Measurements from ENCODE around the gene CD300LD.

DNA sequence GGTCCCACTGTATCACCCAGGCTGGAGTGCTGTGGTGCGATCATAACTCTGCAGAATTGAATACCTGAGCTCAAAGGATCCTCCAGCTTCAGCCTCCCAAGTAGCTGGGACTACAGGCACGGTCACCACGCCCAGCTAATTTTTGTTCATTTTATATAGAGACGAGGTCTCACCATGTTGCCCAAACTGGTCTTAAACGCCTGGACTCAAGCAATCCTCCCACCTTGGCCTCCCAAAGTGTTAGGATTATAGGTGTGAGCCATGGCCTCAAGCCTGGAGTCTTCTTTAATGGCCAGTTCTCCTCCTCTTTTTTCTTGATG lies 61.3 kb downstream of the CD300LD start:
- TF ChIP-seq, protein P1, sequence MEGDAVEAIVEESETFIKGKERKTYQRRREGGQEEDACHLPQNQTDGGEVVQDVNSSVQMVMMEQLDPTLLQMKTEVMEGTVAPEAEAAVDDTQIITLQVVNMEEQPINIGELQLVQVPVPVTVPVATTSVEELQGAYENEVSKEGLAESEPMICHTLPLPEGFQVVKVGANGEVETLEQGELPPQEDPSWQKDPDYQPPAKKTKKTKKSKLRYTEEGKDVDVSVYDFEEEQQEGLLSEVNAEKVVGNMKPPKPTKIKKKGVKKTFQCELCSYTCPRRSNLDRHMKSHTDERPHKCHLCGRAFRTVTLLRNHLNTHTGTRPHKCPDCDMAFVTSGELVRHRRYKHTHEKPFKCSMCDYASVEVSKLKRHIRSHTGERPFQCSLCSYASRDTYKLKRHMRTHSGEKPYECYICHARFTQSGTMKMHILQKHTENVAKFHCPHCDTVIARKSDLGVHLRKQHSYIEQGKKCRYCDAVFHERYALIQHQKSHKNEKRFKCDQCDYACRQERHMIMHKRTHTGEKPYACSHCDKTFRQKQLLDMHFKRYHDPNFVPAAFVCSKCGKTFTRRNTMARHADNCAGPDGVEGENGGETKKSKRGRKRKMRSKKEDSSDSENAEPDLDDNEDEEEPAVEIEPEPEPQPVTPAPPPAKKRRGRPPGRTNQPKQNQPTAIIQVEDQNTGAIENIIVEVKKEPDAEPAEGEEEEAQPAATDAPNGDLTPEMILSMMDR (conservative IDR thresholded peaks at IDR 0.05; ENCODE audit: low read depth, low read length): no peak
- TF ChIP-seq EZH2 (IDR thresholded peaks at IDR 0.05; ENCODE audit: borderline replicate concordance, low read depth, low read length, poor library complexity, severe bottlenecking): no peak

All from A673 (cell line).